RWPE2 (cell line): ENCODE data around the gene EZH2.

Experiments
- ATAC-seq: fragments of 200-7000 bp; cut with Tn5 transposase; 3 replicates; pipeline ENCODE4 v1.9.1; 2021; ENCODE audit warnings: low read depth
- DNase-seq: peaks from one replicate; pipeline ENCODE4 v3.0.0-alpha.2; 2020; ENCODE audit warnings: low spot score
- H3K27ac ChIP-seq: fragments of 450-650 bp; 2 replicates; pipeline ENCODE4 v1.5.1; 2017; ENCODE audit warnings: mild to moderate bottlenecking; ENCODE audit not compliant: poor library complexity, severe bottlenecking
- H3K27me3 ChIP-seq: fragments of 250-450 bp; sonication (Bioruptor Pico); 2 replicates; pipeline ENCODE4 v1.5.1; 2021; ENCODE audit warnings: mild to moderate bottlenecking, moderate library complexity; ENCODE audit not compliant: insufficient read depth, poor library complexity, severe bottlenecking
- H3K36me3 ChIP-seq: fragments of 250-450 bp; sonication (Bioruptor Pico); 2 replicates; pipeline ENCODE4 v1.5.1; 2020; ENCODE audit warnings: low read depth, mild to moderate bottlenecking, moderate library complexity
- H3K4me1 ChIP-seq: fragments of 250-450 bp; sonication (Bioruptor Pico); 2 replicates; pipeline ENCODE4 v1.5.1; 2021; ENCODE audit warnings: mild to moderate bottlenecking, moderate library complexity; ENCODE audit not compliant: insufficient read depth, poor library complexity, severe bottlenecking
- H3K4me3 ChIP-seq: fragments of 250-450 bp; sonication (Bioruptor Pico); 2 replicates; pipeline ENCODE4 v1.5.1; 2021; ENCODE audit warnings: mild to moderate bottlenecking, moderate library complexity; ENCODE audit not compliant: severe bottlenecking
- H3K9me3 ChIP-seq: fragments of 250-450 bp; sonication (Bioruptor Pico); 2 replicates; pipeline ENCODE4 v1.5.1; 2021; ENCODE audit warnings: mild to moderate bottlenecking, moderate library complexity; ENCODE audit not compliant: severe bottlenecking
- TF ChIP-seq, protein P1 (sequence below): fragments of 450-650 bp; IDR thresholded peaks from one replicate; pipeline ENCODE4 v1.5.1; 2017; ENCODE audit warnings: mild to moderate bottlenecking, moderate library complexity; ENCODE audit not compliant: poor library complexity, severe bottlenecking

EZH2 gene

DNA sequence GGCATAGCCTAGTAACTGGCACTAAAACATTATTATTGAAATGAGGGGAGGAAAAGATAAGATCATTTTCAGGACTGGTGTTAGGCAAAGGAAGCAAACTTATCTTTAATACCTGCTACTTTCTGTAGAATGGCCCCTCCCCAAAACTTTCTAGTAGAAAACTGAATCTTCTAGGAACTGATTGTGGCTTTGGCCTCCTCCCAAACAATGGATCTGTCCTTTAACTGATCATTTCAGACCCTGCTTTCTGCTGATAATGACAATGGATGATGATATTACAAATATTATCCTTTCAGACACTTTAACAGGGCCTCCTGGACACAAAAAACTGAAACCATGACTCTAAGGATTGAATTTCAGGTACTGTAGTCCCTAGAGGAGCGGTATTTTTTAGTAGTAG, 55.1 kb downstream of the EZH2 start:
- H3K36me3 ChIP-seq = peaks cover 69% of the 10 kb centered on the region

DNA sequence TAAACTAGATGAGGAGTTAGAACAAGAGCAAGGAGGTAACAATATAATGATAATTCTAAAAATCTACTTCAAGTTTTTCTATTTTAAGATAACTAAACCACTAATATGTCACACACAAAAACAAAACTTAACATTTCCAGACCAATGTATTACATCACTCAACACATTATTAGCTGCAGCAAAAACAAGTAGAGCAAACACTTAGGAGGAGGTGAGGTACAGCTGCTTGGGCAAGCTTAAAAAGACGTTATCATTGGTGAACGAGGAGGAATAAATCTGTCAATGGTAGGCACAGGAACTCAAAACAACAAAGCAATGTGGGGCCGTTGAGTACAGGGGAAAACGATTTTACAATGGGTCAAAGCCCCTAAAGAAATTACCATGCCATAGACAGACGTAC, 58.8 kb downstream of the EZH2 start:
- Histone ChIP-seq H3K36me3 (peaks cover 46% of the 10 kb centered on the region), H3K27me3 (no peaks in the 10 kb centered on the region), H3K9me3 (no peaks in the 10 kb centered on the region), H3K4me1 (no peaks in the 10 kb centered on the region), H3K4me3 (no peak overlapping the region), H3K27ac (no peak overlapping the region)
- DNase-seq (no peak), ATAC-seq (no peak)
- TF ChIP-seq, protein P1, sequence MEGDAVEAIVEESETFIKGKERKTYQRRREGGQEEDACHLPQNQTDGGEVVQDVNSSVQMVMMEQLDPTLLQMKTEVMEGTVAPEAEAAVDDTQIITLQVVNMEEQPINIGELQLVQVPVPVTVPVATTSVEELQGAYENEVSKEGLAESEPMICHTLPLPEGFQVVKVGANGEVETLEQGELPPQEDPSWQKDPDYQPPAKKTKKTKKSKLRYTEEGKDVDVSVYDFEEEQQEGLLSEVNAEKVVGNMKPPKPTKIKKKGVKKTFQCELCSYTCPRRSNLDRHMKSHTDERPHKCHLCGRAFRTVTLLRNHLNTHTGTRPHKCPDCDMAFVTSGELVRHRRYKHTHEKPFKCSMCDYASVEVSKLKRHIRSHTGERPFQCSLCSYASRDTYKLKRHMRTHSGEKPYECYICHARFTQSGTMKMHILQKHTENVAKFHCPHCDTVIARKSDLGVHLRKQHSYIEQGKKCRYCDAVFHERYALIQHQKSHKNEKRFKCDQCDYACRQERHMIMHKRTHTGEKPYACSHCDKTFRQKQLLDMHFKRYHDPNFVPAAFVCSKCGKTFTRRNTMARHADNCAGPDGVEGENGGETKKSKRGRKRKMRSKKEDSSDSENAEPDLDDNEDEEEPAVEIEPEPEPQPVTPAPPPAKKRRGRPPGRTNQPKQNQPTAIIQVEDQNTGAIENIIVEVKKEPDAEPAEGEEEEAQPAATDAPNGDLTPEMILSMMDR = no peak

More for the DNA sequence above, 55.1 kb downstream of the EZH2 start:
- Histone ChIP-seq H3K4me1 (no peaks in the 10 kb centered on the region), H3K4me3 (no peak overlapping the region), H3K9me3 (no peaks in the 10 kb centered on the region), H3K27ac (no peak overlapping the region), H3K27me3 (no peaks in the 10 kb centered on the region)
- ATAC-seq = no peak
- DNase-seq = no peak
- TF ChIP-seq, protein P1 = no peak

DNA sequence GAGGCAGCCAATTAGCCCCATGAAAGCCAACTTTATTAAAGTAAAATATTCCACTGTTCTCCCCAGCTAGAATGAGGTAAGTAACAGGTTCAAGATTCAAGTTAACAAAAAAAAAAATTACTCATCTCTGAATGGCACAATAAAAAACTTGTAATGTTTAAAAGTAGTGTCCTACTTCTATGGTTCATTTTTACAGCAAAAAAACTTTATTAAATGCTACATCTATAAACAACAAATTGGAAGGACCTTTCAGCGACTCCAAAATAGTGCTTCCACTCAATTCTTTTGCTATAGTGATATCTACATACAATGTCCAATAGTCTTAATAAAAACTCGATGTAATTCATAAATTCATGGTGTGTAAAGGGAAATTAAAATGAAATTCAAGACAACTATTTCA, 59.2 kb downstream of the EZH2 start:
- DNase-seq = no peak
- Histone ChIP-seq H3K4me3 (no peak overlapping the region), H3K9me3 (no peaks in the 10 kb centered on the region), H3K27me3 (no peaks in the 10 kb centered on the region), H3K36me3 (peaks cover 46% of the 10 kb centered on the region), H3K4me1 (no peaks in the 10 kb centered on the region), H3K27ac (no peak overlapping the region)
- TF ChIP-seq, protein P1 = no peak
- ATAC-seq = no peak

DNA sequence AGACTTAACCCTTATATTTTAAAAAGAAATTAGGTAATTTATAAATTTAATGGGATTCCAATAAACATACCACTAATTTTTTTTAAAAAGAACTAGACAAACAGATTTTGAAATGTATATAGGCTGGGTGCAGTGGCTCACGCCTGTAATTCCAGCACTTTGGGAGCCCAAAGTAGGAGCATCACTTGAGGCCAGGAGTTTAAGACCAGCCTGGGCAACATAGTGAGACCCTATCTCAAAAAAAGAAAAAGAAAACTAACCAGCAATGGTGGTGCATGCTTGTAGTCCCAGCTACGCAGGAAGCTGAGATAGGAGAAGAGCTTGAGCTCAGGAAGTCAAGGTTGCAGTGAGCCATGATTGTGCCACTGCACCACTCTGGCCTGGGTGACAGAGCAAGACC, 62.7 kb downstream of the EZH2 start:
- Histone ChIP-seq H3K9me3 (no peaks in the 10 kb centered on the region), H3K27ac (no peak overlapping the region), H3K27me3 (no peaks in the 10 kb centered on the region), H3K4me3 (no peak overlapping the region), H3K4me1 (no peaks in the 10 kb centered on the region), H3K36me3 (peaks cover 57% of the 10 kb centered on the region)
- TF ChIP-seq, protein P1 = no peak
- ATAC-seq (no peak), DNase-seq (no peak)

DNA sequence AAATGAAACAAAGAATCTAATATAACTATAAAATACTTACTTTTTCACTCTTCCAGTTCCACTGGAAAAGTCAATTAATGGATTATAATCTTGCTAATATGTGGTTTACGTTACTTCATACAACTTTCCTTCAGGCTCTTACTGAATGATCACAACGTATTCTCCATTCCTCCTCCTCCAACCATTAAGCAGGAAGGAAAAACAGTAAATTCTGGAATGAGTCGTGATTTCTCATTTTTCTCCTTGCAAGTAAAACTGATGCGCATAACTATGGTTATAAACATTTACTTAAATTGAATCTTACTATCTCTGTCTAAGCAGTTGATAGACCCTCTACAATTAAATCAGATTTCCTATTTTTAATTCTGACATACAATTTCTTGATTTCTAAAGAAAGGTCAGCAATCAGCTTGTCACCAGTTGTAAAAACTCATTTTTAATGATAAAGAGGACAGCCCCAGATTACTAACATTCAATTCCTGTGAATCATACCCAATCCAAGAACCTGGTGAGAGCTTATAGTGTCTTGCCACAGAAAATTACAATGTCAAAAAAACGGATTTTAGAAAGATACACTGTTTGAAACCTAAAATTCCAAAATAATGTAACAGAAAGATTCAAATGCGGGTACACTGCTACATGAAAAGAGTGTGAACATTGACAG, 64.3 kb downstream of the EZH2 start:
- H3K27me3 ChIP-seq = no peaks in the 10 kb centered on the region
- H3K27ac ChIP-seq = peak overlapping the region; percentile 31
- ATAC-seq = peak; percentile 57; the same call in 2 of the 3 replicates
- H3K36me3 ChIP-seq = peaks cover 49% of the 10 kb centered on the region
- TF ChIP-seq, protein P1 = no peak
- DNase-seq = no peak
- H3K9me3 ChIP-seq = no peaks in the 10 kb centered on the region
- no peaks in the 10 kb centered on the region for H3K4me1 ChIP-seq
- H3K4me3 ChIP-seq = no peak overlapping the region
